NCI-H1417 treated with DMSO at 0.1 percent for 48 hours (cell line): ENCODE results near the gene PRR13.
"Not testable (repeated sequence)": the region's sequence is repeated elsewhere in the genome, so short reads cannot be mapped to it uniquely, and the experiment has no call there.

Experiments
- DNase-seq: peaks from one replicate; lab custom pipeline; 2025; lab: John Stamatoyannopoulos, UW

PRR13 gene, protein sequence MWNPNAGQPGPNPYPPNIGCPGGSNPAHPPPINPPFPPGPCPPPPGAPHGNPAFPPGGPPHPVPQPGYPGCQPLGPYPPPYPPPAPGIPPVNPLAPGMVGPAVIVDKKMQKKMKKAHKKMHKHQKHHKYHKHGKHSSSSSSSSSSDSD

DNA sequence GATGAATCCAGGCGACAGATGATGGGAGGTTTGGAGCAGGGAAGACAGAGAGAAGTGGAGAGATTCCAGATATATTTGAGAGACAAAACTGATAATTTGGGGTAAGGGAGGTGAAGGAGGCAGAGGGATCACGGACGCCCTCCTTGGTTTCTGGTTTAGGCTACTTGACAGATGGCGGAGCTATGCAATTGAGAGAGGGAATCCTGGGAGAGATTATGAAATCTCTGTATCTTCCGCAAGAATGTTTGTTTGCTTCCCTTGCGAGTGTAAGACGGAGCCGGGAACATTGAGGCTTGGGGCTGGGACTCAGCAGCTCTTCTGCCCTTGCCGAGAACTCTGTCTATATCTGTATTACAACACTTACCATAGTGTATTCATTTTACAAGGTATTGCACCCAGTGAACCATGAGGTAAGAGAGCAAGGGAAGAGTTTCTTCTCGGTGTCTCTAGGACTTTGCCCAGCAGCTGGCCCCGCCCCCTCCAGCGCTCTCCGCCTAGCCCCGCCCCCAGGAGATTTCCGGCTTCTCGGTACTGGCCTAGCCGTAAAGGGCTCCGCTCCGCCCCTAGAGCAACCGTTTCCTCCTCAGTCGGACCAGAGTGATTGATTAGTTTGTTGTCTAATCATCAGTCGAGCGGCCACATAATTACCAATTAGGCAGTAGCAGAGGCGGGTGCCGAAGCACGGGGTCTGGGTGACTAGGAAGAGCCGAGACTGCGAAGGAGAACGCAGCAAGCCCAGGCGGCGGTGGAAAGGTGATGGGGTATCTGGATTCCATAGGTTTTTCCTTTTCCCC, at the start of gene PRR13:
PRR13 (plus strand) TSS at position 695 of the 794 bp plus-strand sequence. CDS start 981 bp downstream, outside the sequence.
- DNase-seq: peak; percentile 99

DNA sequence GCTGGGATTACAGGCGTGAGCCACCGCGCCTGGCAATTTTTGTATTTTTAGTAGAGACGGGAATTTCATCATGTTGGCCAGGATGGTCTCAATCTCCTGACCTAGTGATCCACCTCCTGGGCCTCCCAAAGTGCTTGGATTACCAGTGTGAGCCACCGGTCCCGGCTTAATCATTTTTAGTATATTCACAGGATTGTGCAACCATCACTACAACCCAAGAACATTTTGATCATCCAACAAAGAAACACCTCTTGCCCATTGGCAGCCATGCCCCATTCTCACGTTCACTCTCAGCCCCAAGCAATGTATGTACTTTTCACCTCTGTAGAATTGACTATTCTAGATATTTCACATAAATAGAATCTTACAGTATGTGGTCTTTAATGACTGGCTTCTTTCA, 41.6 kb upstream of the PRR13 start:
- no peak for DNase-seq

DNA sequence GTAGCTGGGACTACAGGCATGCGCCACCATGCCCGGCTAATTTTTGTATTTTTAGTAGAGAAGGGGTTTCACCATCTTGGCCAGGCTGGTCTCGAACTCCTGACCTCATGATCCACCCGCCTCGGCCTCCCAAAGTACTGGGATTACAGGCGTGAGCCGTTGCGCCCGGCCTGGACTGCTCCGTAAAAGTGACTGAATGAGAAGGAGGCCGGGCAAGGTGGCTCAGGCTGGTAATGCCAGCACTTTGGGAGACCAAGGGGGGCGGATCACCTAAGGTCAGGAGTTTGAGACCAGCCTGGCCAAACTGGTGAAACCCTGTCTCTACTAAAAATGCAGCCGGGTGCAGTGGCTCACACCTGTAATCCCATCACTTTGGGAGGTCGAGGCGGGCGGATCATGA, 39.2 kb upstream of the PRR13 start:
- not testable (repeated sequence) for DNase-seq

DNA sequence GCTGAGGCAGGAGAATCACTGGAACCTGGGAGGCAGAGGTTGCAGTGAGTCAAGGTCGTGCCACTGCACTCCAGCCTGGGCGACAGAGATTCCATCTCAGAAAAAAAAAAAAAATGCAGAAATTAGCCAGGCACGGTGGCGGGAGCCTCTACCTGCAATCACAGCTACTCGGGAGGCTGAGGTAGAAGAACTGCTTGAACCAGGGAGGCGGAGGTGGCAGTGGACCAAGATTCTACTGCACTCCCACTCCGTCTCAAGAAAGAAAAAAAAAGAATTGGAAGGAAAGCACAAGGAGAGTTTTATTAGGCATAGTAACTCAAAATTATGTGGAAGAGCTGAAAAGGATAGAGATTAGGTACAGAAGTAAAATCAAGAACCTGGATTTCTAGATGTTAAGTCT, 38.7 kb upstream of the PRR13 start:
- no peak for DNase-seq

DNA sequence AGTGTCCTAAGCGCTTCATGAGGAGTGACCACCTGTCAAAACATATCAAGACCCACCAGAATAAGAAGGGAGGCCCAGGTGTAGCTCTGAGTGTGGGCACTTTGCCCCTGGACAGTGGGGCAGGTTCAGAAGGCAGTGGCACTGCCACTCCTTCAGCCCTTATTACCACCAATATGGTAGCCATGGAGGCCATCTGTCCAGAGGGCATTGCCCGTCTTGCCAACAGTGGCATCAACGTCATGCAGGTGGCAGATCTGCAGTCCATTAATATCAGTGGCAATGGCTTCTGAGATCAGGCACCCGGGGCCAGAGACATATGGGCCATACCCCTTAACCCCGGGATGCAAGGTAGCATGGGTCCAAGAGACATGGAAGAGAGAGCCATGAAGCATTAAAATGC, 30.6 kb upstream of the PRR13 start:
- DNase-seq: no peak

DNA sequence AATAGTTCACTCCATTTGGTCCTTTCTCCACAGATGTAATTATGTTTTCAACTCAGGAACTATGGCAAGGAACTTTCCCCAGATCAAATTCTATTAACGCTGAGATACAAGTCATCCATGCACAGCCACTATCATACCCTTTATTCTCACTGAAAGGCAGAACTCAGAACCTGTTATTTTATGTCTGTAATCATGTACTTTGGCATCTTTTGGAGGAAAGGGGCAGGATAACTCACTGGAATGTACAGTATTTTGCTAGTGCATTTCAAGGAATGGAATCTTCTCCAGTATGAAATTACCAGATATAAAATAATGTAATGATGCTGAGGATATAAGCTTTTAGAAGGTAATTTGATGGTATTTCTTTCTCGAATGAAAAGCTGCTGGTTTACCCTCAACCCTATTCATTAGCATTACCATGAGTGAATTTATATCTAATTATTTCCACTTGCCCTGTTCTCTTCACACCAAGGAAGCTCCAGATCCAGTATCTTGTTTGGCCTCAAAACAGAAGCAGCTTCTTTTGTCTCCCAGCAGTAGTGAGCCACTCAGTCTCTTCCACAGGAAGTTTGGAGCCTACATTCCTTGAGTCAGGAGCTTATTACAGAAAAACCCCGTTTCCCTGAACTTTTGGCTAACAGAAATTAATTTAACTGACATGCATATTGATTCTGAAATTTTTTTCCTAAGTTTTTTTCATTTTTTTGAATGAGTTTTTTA, 27.9 kb upstream of the PRR13 start:
- no peak for DNase-seq

DNA sequence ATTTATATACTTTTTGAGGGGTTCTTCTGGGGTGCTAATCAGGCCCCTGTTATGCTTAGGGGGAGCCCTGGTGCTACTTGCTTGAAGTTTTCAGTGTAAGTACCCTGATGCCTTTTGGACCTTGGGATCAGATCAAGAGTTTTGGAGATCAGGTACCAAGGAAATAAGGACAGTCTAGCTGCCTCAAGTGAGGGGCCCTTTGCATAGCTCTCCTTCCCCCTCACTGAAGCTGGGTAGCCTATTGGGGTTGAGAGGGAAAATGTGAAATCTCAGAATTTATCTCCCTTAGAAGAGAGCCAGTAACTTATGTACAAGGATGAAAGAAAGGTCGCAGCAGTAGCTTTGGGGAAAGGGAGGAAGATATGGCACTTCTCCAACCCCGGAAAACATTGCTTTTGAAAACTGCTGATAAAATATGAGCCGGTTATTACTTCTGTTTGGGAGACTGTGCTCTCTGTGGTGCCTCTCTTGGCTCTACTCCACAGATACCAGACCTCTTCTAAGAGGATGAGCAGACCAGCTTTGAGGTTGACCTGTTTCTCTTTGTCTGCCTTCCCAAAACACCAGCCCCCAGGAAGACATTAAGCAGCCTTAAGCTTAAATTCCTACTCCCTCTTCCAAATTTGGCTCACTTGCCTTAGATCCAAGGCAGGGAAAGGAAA, 26.6 kb upstream of the PRR13 start:
- no peak for DNase-seq

DNA sequence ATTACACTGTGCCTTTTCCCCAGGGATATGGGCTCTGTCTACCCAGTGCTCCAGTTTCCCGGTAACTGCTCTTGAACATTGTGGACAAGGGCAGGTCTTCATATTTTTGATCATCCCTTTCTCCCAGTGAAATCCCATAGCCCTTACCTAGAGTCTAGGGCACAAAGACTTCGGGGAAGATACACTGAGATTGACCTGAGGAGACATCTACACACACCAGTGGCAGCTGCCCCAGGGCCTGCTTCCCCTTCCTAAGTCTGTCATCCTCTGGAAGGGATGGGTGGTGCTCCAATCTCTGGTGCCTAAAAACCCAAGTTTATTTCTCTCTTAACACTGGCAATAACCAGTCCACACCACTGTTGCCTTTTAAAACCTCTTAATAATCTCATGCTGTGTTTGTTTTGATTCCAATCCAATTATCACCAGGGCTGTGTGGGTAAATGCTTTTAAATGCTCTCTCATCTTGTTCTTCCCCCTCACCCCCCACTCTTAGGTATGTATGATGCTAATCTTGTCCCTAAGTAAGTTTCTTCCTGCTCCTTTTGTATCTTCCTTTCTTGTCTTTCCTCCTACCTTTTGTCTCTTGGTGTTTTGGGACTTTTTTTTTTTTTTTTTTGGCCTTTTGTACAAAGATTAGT, 25.7 kb upstream of the PRR13 start:
- DNase-seq: peak; percentile 5

DNA sequence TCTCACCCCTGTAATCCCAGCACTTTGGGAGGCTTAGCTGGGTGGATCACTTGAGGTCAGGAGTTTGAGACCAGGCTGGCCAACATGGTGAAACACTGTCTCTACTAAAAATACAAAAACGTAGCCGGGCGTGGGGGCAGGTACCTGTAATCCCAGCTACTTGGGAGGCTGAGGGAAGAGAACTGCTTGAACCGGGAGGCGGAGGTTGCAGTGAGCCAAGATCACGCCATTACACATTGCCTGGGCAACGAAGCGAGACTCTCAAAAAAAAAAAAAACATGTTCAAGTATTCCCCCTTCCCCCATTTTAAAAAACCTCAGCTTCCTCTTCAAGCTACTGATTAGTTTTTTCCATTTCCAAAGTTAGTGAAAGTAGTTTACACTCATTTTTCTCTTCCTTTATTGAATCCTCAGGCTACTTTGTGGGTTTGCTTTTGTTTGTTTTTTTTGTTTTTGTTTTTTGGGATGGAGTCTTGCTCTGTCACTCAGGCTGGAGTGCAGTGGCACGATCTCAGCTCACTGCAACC, 24.2 kb upstream of the PRR13 start:
- not testable (repeated sequence) for DNase-seq

DNA sequence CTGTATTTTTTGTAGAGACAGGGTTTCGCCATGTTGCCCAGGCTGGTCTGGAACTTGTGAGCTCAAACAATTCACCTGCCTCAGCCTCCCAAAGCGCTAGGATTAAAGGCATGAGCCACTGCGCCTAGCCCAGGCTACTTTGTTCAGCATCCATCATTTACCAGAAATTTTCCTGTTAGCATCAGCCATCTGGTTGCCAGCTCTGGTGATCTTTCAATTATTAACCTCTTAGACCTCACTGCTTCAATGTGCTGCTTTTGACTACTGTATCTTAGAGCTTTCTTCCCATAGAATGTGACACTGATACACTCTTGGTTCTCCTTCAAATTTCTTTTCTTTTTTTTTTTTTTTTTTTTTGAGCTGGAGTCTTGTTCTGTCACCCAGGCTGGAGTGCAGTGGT, 23.3 kb upstream of the PRR13 start:
- no peak for DNase-seq

DNA sequence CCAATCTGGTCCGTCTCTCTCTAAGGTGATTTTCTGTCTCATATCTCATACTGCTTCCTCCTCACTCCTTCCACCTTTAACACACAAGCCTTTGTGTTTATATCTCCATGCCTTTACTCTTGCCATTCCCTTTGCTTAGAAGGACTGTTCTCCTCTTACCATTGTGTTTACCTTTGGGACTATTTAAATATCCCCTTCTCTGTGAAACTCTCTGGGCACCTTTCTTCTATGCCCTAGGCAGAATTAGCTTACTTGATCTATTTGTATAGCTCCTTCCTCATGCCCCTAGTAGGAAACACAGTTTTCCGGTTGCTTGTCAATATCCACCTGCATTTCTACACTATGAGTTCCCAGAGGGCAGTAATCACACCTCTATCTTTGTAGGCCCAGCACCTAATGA, 21.8 kb upstream of the PRR13 start:
- no peak for DNase-seq

DNA sequence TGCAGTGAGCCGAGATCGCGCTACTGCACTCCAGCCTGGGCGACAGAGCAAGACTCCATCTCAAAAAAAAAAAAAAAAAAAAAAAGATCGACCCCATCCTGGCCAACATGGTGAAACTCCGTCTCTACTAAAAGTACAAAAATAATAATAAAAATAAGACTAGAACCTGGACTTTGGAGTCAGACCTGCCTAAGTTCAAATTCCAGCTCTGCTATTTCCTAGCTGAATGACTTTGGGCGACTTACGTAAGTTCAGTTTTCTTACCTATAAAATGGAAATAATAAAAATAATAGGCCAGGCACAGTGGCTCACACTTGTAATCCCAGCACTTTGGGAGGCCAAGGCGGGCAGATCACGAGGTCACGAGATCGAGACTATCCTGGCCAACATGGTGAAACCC, 19.3 kb upstream of the PRR13 start:
- not testable (repeated sequence) for DNase-seq

DNA sequence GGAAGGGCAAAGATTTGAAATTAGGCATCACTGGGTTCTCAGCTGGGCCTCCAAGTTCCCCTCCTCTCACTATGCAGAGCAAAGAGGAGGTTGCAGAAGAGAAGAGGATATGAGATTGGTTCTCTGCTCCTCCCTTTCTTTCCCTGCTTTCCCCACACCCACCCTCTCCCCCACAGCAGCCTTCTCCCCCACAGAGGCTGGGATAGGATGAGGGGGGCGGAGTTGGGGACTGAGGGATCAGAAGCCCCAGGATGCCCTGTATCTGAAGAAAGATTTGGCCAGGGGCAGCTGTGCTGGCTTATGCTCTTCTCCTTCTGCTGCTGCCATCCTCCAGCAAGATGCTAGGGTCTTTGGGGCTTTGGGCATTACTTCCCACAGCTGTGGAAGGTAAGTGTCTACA, 17.9 kb upstream of the PRR13 start, which contains the start of gene AMHR2:
AMHR2 (plus strand) TSS at position 259 of the 400 bp plus-strand sequence; CDS start at position 339, 80 bp downstream.
- DNase-seq: no peak

DNA sequence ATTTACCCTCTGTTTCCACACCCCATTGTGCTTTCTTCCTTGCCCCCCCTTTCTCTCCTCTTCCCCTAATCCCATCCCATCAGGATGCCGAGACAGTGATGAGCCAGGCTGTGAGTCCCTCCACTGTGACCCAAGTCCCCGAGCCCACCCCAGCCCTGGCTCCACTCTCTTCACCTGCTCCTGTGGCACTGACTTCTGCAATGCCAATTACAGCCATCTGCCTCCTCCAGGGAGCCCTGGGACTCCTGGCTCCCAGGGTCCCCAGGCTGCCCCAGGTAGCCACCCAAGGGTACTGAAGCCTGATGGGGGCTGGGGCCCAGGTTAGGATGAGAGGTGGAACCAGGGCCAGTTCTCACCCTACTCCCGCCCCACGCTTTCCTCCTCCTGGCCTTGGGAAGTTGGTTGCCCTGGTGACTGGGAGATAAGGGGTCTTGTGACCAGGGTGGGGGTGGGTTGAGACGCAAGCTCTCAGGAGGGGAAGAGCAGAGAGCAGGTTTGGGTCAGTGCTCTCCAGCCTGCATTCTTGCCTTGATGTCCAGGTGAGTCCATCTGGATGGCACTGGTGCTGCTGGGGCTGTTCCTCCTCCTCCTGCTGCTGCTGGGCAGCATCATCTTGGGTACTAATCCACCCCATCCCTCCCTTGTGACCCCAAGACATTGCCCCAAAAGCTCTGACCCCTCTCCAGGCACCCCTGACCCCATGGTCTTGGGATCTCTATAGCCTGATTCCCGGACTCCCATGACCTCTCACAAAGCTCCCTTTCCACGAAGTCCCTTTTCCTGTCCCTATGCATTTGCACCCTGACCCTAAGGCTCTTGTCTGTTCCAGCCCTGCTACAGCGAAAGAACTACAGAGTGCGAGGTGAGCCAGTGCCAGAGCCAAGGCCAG, 16.7 kb upstream of the PRR13 start:
- no peak for DNase-seq

DNA sequence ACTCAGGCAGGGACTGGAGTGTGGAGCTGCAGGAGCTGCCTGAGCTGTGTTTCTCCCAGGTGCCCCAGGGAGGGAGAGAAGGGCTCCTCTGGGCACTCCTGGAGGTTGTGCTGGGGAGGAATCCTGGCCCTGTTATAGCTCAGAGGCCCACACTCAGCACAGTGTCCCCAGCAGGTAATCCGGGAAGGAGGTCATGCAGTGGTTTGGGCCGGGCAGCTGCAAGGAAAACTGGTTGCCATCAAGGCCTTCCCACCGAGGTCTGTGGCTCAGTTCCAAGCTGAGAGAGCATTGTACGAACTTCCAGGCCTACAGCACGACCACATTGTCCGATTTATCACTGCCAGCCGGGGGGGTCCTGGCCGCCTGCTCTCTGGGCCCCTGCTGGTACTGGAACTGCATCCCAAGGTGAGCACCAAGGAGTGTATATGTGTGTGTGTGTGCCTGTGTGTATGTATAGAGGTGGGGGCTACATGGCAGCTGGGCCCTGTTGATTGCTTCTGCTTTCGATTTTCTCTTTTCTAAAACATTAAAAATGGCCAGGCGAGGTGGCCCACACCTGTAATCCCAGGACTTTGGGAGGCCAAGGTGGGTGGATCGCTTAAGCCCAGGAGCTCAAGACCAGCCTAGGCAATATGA, 15.9 kb upstream of the PRR13 start:
- DNase-seq: no peak

DNA sequence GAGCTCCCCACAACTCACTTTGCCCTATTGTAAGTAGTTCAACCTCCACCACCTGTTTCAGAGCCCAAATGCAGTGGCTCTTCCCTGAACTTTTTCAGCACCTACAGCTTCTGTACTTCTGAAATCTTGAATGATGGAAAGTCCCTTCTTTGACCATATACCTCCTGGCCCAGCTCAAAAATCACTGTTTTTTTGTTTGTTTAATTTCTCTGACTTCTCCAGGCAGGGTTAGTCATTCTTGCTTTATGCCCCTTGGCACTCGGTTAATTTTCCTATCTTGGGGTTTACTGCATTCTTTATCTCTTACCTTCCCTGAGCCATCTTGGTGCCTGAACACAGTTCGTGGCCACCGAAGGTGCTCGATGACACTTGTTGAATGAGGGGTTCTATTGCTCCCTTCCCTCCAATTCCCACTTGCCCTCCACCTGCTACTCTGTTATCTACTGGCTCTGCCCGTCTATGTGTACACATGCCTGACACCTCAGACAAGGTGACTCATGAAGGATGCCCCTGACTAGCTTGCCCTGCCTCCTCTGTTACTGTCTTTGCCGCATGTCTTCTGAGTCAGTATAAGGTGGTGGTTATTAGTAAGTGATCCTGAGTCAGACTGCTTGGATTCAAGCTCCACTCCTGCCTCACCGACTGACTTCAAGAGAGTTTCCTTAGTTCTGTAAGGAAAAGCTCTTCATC, 13.5 kb upstream of the PRR13 start:
- DNase-seq: no peak

DNA sequence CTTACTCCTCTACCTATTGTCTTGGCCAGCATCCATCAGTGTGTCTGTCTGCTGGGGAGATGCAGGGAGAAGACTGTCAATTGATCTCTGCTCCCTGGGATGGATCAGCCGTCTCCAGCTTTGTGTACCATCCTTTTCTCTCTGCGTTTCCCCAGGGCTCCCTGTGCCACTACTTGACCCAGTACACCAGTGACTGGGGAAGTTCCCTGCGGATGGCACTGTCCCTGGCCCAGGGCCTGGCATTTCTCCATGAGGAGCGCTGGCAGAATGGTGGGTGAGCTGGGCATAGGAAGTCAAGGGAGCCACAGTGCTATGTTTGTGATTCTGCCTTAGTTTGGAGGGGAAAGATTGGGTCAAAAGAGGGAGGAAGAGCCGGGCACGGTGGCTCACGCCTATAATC, 12.8 kb upstream of the PRR13 start:
- no peak for DNase-seq

DNA sequence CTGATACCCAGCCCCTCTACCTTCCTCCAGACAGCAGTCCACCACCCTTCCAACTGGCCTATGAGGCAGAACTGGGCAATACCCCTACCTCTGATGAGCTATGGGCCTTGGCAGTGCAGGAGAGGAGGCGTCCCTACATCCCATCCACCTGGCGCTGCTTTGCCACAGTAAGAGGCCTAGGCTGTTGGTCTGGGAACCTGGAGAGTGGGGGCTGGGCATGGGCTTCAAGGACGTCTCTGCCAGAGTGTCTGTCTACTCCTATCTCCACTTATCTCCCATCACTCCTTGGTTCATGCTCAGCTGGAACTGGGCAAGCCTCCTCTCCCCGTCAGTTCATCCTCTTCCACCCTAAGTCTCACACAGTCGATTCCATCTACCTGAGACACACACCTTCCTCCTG, 11.4 kb upstream of the PRR13 start:
- no peak for DNase-seq

DNA sequence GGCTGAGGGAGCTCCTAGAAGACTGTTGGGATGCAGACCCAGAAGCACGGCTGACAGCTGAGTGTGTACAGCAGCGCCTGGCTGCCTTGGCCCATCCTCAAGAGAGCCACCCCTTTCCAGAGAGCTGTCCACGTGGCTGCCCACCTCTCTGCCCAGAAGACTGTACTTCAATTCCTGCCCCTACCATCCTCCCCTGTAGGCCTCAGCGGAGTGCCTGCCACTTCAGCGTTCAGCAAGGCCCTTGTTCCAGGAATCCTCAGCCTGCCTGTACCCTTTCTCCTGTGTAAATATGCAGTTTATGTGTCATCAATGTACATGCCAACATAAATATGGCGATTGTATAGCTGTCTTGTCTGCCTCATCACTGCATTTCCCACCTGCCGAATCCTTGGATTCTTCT, 10.3 kb upstream of the PRR13 start:
- DNase-seq: no peak

DNA sequence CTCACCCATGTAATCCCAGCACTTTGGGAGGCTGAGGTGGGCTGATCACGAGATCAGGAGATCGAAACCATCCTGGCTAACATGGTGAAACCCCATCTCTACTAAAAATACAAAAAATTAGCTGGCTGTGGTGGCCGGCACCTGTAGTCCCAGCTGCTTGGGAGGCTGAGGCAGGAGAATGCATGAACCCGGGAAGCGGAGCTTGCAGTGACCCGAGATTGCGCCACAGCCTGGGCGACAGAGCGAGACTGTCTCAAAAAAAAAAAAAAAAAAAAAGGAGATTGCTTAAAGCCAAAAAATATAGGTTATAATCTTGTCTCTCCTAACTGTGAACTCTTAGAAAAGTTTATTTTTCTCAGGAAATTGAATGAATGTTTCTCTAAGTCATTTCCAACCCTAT, 6.2 kb upstream of the PRR13 start:
- DNase-seq: not testable (repeated sequence)
